Neural crest cell (in vitro differentiated cells): Measurements from ENCODE around the gene KCNJ8. TPM values are rescaled to one million over a fixed set of nuclear protein-coding genes. Genes with fewer than 3 reads are reported as not detected.

Experiments
- DNase-seq: peaks from one replicate; pipeline ENCODE4 v3.0.0; 2021; ENCODE audit warnings: low read depth, mixed read lengths, low spot score
- H3K27ac Mint-ChIP-seq: one replicate; pipeline ENCODE4 v1.8.0; 2021; ENCODE audit warnings: mild to moderate bottlenecking, mixed read lengths; ENCODE audit not compliant: unreplicated experiment
- H3K27me3 Mint-ChIP-seq: 2 replicates; pipeline ENCODE4 v1.8.0; 2021; ENCODE audit warnings: low read depth, mild to moderate bottlenecking, mixed read lengths
- H3K36me3 Mint-ChIP-seq: 2 replicates; pipeline ENCODE4 v1.8.0; 2021; ENCODE audit warnings: low read depth, mild to moderate bottlenecking, mixed read lengths
- H3K4me1 Mint-ChIP-seq: 2 replicates; pipeline ENCODE4 v1.8.0; 2021; ENCODE audit warnings: mixed read lengths
- H3K4me3 Mint-ChIP-seq: one replicate; pipeline ENCODE4 v1.8.0; 2021; ENCODE audit warnings: mild to moderate bottlenecking, mixed read lengths
- H3K9me3 Mint-ChIP-seq: 2 replicates; pipeline ENCODE4 v1.8.0; 2021; ENCODE audit warnings: mixed read lengths
- CTCF ChIP-seq: fragments of 200-600 bp; sonication (generic); conservative IDR thresholded peaks from 2 replicates; pipeline ENCODE4 v1.5.0; 2021; ENCODE audit warnings: antibody characterized with exemption, mild to moderate bottlenecking
- total RNA-seq: library from RNA; stranded (reverse); gene quantifications from 2 replicates; pipeline ENCODE4 v1.2.1, GENCODE V29; 2021

Gene KCNJ8
- total RNA-seq, 1 donor from 2014 or later = 4.6 TPM

- Mint-ChIP-seq H3K36me3 (no peaks in the 10 kb centered on the region), H3K4me1 (no peaks in the 10 kb centered on the region), H3K9me3 (no peaks in the 10 kb centered on the region), H3K27ac (no peak overlapping the region), H3K4me3 (no peak overlapping the region), H3K27me3 (peaks cover 36% of the 10 kb centered on the region)
- DNase-seq = no peak
- TF ChIP-seq CTCF = no peak
These were observed 48.8 kb downstream of the KCNJ8 start for GRCh38 chr12:21725731-21726130.

- Mint-ChIP-seq H3K4me1 (no peaks in the 10 kb centered on the region), H3K36me3 (no peaks in the 10 kb centered on the region), H3K27ac (no peak overlapping the region), H3K9me3 (peaks cover 2% of the 10 kb centered on the region), H3K27me3 (peaks cover 4% of the 10 kb centered on the region), H3K4me3 (no peak overlapping the region)
- no peak for TF ChIP-seq CTCF
- no peak for DNase-seq
These were observed 55.4 kb downstream of the KCNJ8 start for GRCh38 chr12:21718944-21719650.

GRCh38 chr12:21718403-21718802, 56.1 kb downstream of the KCNJ8 start:
- Mint-ChIP-seq H3K27me3 (peaks cover 4% of the 10 kb centered on the region), H3K4me3 (no peak overlapping the region), H3K36me3 (no peaks in the 10 kb centered on the region), H3K27ac (no peak overlapping the region), H3K9me3 (peaks cover 2% of the 10 kb centered on the region), H3K4me1 (no peaks in the 10 kb centered on the region)
- no peak for DNase-seq
- no peak for TF ChIP-seq CTCF

- no peak for DNase-seq
- TF ChIP-seq CTCF = no peak
- no peak overlapping the region for H3K27ac Mint-ChIP-seq
- no peak overlapping the region for H3K4me3 Mint-ChIP-seq
- peaks cover 2% of the 10 kb centered on the region for H3K9me3 Mint-ChIP-seq
- no peaks in the 10 kb centered on the region for H3K36me3 Mint-ChIP-seq
- H3K27me3 Mint-ChIP-seq = peaks cover 4% of the 10 kb centered on the region
- H3K4me1 Mint-ChIP-seq = no peaks in the 10 kb centered on the region
These were observed 56.7 kb downstream of the KCNJ8 start for GRCh38 chr12:21717767-21718166.

- Mint-ChIP-seq H3K27me3 (no peaks in the 10 kb centered on the region), H3K4me3 (no peak overlapping the region), H3K9me3 (peaks cover 2% of the 10 kb centered on the region), H3K36me3 (no peaks in the 10 kb centered on the region), H3K4me1 (no peaks in the 10 kb centered on the region), H3K27ac (no peak overlapping the region)
- DNase-seq = no peak
- TF ChIP-seq CTCF = no peak
These were observed 59.1 kb downstream of the KCNJ8 start for GRCh38 chr12:21715386-21715785.

Other genes with a start within 250 kb of the KCNJ8 start
- gene SPX, start 248.4 kb downstream of the KCNJ8 start, total RNA-seq = 0.19 and 0.36 TPM in 2 replicates
- gene GYS2, start 169.9 kb downstream of the KCNJ8 start, total RNA-seq = not detected in 2 replicates
- 1,356 and 1,383 TPM in 2 replicates for gene LDHB, start 116.9 kb downstream of the KCNJ8 start, total RNA-seq
- gene ABCC9, start 166.7 kb upstream of the KCNJ8 start, total RNA-seq = 2.8 and 3.0 TPM in 2 replicates